ENCODE results near the gene CDC14A.
A peak's percentile ranks its signal among the peaks of the same experiment; 100 is the strongest.

The CDC14A gene

DNA sequence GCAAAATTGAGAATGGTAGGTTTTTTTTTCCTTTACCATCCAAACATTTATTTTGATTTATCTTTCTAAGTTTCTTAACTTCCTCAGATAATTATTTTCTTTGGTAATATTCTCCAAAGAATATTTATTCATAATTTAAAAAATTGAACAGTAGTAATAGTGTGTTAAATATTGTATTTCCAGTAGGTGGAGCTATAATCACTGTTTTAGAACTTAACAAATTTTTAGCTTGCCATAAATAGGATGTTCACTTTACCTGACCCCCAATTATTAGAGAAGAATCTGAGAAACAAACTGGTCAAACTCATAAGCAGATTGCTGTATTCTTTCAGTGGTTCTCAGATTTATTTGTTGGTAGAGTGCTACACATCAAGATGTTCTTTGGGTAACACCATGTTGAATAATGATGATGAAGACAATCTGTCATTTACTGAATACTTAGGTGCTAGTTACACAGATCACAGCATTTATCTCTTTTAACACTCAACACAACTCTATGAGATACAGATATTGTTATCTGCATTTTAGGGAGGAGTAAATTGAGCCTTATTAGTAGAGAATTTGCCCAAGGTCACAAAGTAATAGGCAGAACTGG lies 103.3 kb downstream of the CDC14A start:
- H3K27me3 ChIP-seq (ENCODE audit: insufficient read depth, poor library complexity, severe bottlenecking): no peaks in the 10 kb centered on the region
- no peak overlapping the region for H3K27ac ChIP-seq (replicated peaks)
- no peak overlapping the region for H3K4me3 ChIP-seq (replicated peaks; ENCODE audit: insufficient read depth, low read length)
- TF ChIP-seq, protein P1, sequence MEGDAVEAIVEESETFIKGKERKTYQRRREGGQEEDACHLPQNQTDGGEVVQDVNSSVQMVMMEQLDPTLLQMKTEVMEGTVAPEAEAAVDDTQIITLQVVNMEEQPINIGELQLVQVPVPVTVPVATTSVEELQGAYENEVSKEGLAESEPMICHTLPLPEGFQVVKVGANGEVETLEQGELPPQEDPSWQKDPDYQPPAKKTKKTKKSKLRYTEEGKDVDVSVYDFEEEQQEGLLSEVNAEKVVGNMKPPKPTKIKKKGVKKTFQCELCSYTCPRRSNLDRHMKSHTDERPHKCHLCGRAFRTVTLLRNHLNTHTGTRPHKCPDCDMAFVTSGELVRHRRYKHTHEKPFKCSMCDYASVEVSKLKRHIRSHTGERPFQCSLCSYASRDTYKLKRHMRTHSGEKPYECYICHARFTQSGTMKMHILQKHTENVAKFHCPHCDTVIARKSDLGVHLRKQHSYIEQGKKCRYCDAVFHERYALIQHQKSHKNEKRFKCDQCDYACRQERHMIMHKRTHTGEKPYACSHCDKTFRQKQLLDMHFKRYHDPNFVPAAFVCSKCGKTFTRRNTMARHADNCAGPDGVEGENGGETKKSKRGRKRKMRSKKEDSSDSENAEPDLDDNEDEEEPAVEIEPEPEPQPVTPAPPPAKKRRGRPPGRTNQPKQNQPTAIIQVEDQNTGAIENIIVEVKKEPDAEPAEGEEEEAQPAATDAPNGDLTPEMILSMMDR (IDR thresholded peaks at IDR 0.05; ENCODE audit: insufficient read depth, low read length): peak; percentile 16
- no peak for TF ChIP-seq SPI1 (IDR thresholded peaks at IDR 0.05; ENCODE audit: borderline replicate concordance, low read depth)
- DNase-seq (ENCODE audit: low read depth in 1 of 2, low spot score in 1 of 2): no peak

DNA sequence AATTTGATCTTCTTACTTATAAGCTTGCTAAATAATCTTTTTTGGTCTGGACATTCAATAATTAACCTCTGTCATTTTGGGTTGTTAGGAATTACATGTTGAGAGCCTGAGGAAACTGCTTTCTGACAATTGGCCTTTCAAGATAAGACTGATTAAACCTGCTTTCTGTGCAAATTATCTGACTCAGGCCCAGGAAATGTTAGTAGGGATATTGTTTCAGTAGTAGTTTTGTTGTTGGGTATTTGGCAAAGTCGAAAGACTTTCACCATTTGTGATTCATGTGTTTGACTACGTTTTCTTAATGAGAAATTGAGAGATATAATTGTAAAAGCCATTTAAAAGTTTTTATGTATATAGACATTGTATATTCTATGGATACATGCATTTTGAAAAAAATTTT lies 104.6 kb downstream of the CDC14A start:
- no peak overlapping the region for H3K4me3 ChIP-seq (replicated peaks; ENCODE audit: insufficient read depth, low read length)

DNA sequence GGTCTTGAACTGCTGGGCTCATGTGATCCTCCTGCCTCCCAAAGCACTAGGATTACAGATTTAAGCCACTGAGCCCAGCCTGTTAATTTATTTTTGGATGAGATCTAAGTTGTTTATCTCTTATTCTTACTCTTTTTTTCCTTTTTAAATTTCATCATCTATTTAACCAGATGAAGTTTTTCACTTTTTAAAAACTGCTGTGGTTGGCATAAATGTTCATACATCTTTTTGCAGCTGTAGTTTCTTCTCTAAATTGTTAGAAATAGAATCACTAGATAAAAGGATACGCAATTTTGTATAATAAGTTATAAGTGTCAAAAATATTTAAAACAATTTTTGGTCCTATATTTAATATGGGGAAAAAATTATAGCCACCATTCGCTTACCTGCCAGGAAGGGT lies 105.4 kb downstream of the CDC14A start:
- H3K4me3 ChIP-seq (replicated peaks; ENCODE audit: insufficient read depth, low read length): no peak overlapping the region
- no peak overlapping the region for H3K27ac ChIP-seq (replicated peaks)
- DNase-seq (ENCODE audit: low read depth in 1 of 2, low spot score in 1 of 2): no peak
- TF ChIP-seq, protein P1 (IDR thresholded peaks at IDR 0.05; ENCODE audit: insufficient read depth, low read length): no peak
- no peak for TF ChIP-seq SPI1 (IDR thresholded peaks at IDR 0.05; ENCODE audit: borderline replicate concordance, low read depth)
- no peak for TF ChIP-seq POLR2AphosphoS5 (IDR thresholded peaks at IDR 0.05; ENCODE audit: low read depth)
- no peaks in the 10 kb centered on the region for H3K27me3 ChIP-seq (ENCODE audit: insufficient read depth, poor library complexity, severe bottlenecking)

More for the DNA sequence above, 104.6 kb downstream of the CDC14A start:
- no peak for DNase-seq (ENCODE audit: low read depth in 1 of 2, low spot score in 1 of 2)
- no peaks in the 10 kb centered on the region for H3K27me3 ChIP-seq (ENCODE audit: insufficient read depth, poor library complexity, severe bottlenecking)
- H3K27ac ChIP-seq (replicated peaks): no peak overlapping the region
- TF ChIP-seq POLR2AphosphoS5 (IDR thresholded peaks at IDR 0.05; ENCODE audit: low read depth) (no peak), SPI1 (IDR thresholded peaks at IDR 0.05; ENCODE audit: borderline replicate concordance, low read depth) (no peak), REST (IDR thresholded peaks at IDR 0.05; ENCODE audit: insufficient replicate concordance, low read depth) (no peak), GABPA (IDR thresholded peaks at IDR 0.05; ENCODE audit: low read depth) (no peak)
- TF ChIP-seq, protein P1 (IDR thresholded peaks at IDR 0.05; ENCODE audit: insufficient read depth, low read length): no peak

DNA sequence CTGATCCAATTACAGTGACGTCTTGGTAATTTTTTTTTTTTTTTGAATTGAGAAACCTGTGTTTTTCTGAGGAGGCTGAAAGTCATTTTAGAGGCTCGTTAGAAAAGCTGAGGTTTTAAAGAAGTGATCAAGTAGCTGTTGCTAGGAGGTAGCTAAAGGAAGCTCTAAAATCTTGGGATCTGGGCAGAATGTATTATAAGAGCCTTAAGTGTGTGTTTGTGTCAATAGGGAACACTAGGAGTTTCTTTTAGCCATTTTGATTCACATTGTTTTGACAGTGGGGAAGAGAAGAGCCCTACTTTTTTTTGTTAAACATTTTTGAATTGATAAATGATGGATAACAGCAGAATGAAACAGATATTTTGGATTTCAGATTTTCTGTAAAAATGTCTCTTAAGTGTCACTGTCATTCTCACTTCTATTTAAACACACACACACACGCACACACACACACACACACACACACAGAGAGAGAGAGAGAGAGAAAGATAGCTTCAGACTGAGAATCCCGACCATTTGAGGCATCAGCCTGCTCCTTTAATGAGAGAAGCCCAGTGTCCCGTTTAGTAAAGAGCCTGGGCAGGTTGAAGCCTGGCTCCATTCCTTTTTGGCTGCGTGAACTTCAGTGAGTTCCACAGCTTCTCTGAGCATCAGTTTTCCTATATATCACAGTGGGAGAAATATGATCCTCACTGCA lies 106.5 kb downstream of the CDC14A start:
- TF ChIP-seq GABPA (IDR thresholded peaks at IDR 0.05; ENCODE audit: low read depth) (no peak), REST (IDR thresholded peaks at IDR 0.05; ENCODE audit: insufficient replicate concordance, low read depth) (no peak), POLR2AphosphoS5 (IDR thresholded peaks at IDR 0.05; ENCODE audit: low read depth) (no peak), SPI1 (IDR thresholded peaks at IDR 0.05; ENCODE audit: borderline replicate concordance, low read depth) (no peak)
- TF ChIP-seq, protein P1 (IDR thresholded peaks at IDR 0.05; ENCODE audit: insufficient read depth, low read length): no peak
- Histone ChIP-seq H3K27ac (replicated peaks) (no peak overlapping the region), H3K4me3 (replicated peaks; ENCODE audit: insufficient read depth, low read length) (no peak overlapping the region), H3K27me3 (ENCODE audit: insufficient read depth, poor library complexity, severe bottlenecking) (no peaks in the 10 kb centered on the region)
- DNase-seq (ENCODE audit: low read depth in 1 of 2, low spot score in 1 of 2): no peak
